Subcutaneous adipose tissue (tissue), 4 donors: ENCODE measurements around the gene LCN9. TPM values are rescaled to one million over a fixed set of nuclear protein-coding genes. Genes with fewer than 3 reads are reported as not detected.

ENCODE experiments used
- total RNA-seq, 4 donors: library from RNA; depleted of rRNA; stranded (reverse); fragments of >200 nt; gene quantifications; one replicate each; pipeline ENCODE4 v1.1.0, GENCODE V29; 2016
- TF ChIP-seq, protein P1 (sequence below): fragments of 450-650 bp; IDR thresholded peaks from one replicate; pipeline ENCODE4 v1.5.1; 2016; ENCODE audit warnings: low read depth, mild to moderate bottlenecking, control low read depth, antibody characterized with exemption, moderate library complexity

LCN9 gene
- total RNA-seq, 4 donors from 2014 or later, result not detected

DNA sequence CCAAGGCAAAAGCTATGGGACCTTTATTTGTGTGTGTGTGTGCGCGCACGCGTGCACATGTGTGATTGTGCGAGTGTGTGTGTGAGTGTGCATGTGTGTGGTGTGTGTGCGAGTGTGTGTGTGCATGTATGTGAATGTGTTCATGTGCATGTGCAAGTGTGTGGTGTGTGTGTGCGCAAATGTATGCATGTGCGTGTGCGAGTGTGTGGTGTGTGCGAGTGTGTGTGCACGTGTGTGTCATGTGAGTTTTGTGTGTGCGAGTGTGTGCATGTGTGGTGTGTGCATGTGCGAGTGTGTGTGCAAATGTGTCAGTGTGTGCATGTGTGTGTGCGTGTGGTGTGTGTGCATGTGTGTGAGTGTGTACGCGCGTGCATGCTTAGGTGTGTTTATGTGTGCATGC is 12.7 kb upstream of the LCN9 start:
- TF ChIP-seq, protein P1, sequence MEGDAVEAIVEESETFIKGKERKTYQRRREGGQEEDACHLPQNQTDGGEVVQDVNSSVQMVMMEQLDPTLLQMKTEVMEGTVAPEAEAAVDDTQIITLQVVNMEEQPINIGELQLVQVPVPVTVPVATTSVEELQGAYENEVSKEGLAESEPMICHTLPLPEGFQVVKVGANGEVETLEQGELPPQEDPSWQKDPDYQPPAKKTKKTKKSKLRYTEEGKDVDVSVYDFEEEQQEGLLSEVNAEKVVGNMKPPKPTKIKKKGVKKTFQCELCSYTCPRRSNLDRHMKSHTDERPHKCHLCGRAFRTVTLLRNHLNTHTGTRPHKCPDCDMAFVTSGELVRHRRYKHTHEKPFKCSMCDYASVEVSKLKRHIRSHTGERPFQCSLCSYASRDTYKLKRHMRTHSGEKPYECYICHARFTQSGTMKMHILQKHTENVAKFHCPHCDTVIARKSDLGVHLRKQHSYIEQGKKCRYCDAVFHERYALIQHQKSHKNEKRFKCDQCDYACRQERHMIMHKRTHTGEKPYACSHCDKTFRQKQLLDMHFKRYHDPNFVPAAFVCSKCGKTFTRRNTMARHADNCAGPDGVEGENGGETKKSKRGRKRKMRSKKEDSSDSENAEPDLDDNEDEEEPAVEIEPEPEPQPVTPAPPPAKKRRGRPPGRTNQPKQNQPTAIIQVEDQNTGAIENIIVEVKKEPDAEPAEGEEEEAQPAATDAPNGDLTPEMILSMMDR, result no peak

DNA sequence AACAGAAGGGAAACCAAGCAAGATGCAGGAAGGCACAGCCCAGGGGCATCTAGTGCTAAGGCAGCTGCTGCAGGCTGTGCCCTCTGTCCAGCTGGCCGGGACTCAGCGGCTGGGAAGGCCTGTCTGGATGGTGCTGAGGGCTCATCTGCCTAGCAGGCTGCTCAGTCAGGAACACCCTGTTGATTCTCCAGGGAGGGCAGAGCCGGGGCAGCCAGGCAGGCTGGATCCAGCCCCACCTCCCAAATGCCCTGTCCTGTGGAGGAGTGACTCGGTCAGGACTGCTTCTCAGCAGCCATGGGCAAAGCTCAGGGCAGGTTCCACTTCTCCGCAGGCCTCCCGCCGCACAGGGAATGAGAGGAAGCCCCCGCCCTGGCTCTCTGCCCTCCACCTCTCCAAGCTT is 7.8 kb upstream of the LCN9 start:
- TF ChIP-seq, protein P1, result no peak

DNA sequence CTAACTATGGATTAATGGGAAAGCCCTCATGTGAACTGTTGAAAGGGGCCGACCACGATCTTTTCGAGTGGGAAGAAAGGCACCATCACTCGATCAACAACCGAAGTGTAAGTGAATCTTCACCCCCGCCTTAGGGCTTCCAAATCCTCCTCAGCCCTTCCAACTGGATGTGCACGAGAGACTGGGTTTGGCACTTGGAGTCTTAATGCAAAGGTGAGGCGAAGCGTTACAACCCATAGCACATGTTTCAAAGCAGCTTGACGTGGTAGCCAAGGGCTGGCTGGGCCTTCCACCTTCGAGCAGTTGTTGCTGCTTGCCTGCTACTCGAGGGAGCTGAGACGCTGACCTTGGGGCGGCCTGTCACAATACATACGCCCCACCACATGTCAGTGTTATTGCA is 5.7 kb upstream of the LCN9 start:
- TF ChIP-seq, protein P1, result no peak

DNA sequence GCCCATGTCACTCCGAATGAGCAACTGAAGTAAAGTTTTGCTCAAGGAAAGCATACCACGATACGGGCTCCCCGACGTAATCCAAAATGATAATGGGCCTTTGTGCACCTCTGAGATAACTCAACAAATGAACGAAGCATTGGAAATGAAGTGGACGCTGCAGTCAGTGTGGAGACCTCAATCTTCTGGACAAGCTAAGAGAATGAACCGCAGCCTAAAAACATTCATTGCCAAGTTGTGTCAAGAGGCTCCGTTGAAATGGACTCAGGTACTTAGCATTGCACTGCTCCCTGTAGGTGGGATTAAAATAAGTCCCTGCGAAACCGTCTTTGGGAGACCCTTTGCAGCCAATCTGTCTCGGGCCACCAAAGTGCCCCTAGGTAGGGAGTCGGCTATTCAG is 3.9 kb upstream of the LCN9 start:
- TF ChIP-seq, protein P1, result no peak

DNA sequence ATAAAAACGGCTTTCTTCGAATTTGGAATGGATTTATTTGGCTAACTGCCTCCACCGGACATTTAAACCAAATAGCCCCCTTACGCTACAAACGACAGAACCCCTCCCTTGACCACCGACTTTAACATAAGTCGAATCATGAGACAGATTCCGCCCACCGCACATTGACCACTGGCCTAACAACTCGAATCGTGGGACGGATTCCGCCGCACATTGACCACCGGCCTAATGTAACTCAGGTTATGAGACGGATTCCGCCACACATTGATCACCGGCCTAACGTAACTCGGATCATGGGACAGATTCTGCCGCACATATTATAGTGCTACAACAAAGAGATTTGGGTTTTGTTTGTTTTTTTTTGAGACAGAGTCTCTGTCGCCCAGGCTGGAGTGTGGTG is 2.7 kb upstream of the LCN9 start:
- TF ChIP-seq, protein P1, result no peak

DNA sequence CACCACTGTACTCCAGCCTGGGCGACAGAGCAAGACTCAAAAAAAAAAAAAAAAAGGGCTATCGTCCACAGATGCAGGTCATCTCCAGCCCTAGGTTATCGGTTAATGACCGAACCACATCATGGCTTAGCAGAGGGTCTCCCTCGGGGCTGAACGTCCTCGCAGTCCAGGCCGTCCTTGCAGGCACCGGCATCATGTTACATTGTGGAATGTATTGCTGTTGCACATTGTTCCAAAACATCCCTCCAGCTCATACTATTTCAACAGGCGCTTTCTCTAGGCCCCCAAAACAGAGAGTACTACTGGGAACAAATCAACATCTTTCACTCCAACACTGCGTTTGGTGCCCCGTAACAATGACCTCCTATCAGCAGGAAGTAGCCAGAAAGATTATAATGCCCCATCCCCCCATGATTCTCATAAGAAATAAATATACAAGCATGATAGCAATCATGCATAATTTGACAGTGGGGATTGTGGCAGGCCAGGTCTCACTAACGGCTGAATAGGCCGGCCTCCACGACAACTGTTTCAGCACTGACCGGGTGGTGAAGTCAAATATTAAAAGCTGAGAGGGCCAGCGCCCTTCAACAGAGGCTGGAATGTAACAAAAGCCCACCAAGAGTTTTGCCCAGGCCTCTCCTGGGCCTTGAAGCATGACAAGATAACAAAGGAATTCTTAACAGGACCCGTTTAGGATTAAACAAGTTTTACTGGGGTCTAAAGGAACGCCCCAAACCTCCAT is 1.1 kb upstream of the LCN9 start:
- TF ChIP-seq, protein P1, result no peak

DNA sequence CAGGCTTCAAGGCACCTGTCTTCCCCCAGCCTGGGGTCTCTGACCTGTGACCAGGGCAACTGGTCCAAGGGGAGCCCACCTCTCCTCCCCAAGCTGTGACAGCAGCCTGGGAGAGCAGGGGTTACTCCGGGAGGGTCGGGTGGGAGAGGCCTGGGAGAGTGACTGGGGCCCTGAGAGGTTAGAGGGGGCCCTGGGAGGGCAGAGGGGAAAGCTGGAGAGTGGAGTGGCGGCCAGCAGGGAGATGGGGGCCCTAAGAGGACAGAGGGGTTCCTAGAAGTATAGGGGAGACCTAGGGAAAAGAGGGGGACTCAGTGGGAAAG is 302 bp downstream of the LCN9 start:
- TF ChIP-seq, protein P1, result no peak
